ENCODE data around the gene TDP1. TPM values are rescaled to one million over a fixed set of nuclear protein-coding genes. Genes with fewer than 3 reads are reported as not detected.

TDP1 gene
- total and polyA plus RNA-seq, 9 of the 15 experiments (the other 6 are each of a cell fraction or from before 2014, with no cell fraction given) = 21.4 to 41.6 (median 32.3) TPM

GRCh38 chr14:90017371-90017770 lies 61.6 kb downstream of the TDP1 start (continued):
- no peak for TF ChIP-seq TFAP4 (CRISPR knock-in tag; IDR thresholded peaks at IDR 0.05; ENCODE audit: borderline replicate concordance)

GRCh38 chr14:90019824-90020523 lies 64.2 kb downstream of the TDP1 start:
- in situ Hi-C loops (cut with MboI) = no loop called here
- Histone ChIP-seq H2AFZ (ENCODE audit: low read depth, low read length) (no peak overlapping the region), H3K27me3 (ENCODE audit: control insufficient read depth in 2 of 2, insufficient read depth in 2 of 2, low read length in 2 of 2) (no peaks in the 10 kb centered on the region), H3K27ac (ENCODE audit: extremely low read depth, low read depth, low read length) (no peak overlapping the region; the same call in 2 of the 3 replicates), H3K4me2 (ENCODE audit: insufficient read depth, low read length) (no peak overlapping the region), H3K9ac (ENCODE audit: insufficient read depth in 1 of 2, low read depth in 2 of 2, low read length in 2 of 2) (no peak overlapping the region), H3K36me3 (ENCODE audit: control insufficient read depth, insufficient read depth, low read length) (peaks cover 56% of the 10 kb centered on the region), H3K9me3 (replicated peaks; ENCODE audit: control insufficient read depth, insufficient read depth, low read depth, low read length) (no peaks in the 10 kb centered on the region), H3K4me1 (replicated peaks in 1 of 2; ENCODE audit: control insufficient read depth in 2 of 2, insufficient read depth in 2 of 2, low read length in 2 of 2) (no peaks in the 10 kb centered on the region; a peak in 1 of 5 replicates), H3K79me2 (ENCODE audit: control insufficient read depth, insufficient read depth, low read length) (no peaks in the 10 kb centered on the region), H3K4me3 (no peak overlapping the region), H3K9me1 (ENCODE audit: control insufficient read depth, insufficient read depth, low read length) (no peaks in the 10 kb centered on the region), H4K20me1 (replicated peaks; ENCODE audit: control insufficient read depth, insufficient read depth, low read length) (no peaks in the 10 kb centered on the region)
- ATAC-seq (no peak), DNase-seq (ENCODE audit: extremely low read depth in 1 of 4, low spot score in 3 of 4) (peak in 2 of 4 experiments; percentile 5 to 16), FAIRE-seq (no peak)
- intact Hi-C loops (cut with micrococcal nuclease) = no loop called here
- POLR2A ChIA-PET = interaction anchor here (0.7 kb wide), 1 partner anchor 1994 kb away, joined by 3 read pairs; no protein-coding TSS in a partner anchor
- CTCF ChIA-PET (ENCODE audit: low intra/inter-chr PET ratio) = no interaction called here
- WGBS (ENCODE audit: insufficient coverage, low coverage, missing lambda C conversion rate) = 68% methylated on average over 4 of the region's 11 CpGs
- BruUV-seq (replicated peaks) = no TSS peak
- TF ChIP-seq ZNF134 (CRISPR knock-in tag; conservative IDR thresholded peaks at IDR 0.05) (no peak), MNT (conservative IDR thresholded peaks at IDR 0.05) (no peak), THRA (IDR thresholded peaks at IDR 0.05) (no peak), ZNF589 (CRISPR knock-in tag; IDR thresholded peaks at IDR 0.05; ENCODE audit: low read depth) (no peak), ELF1 (tag; IDR thresholded peaks at IDR 0.05) (no peak), ZNF695 (CRISPR knock-in tag; IDR thresholded peaks at IDR 0.05) (no peak), TCF7 (IDR thresholded peaks at IDR 0.05; ENCODE audit: borderline replicate concordance) (no peak), HNRNPK (IDR thresholded peaks at IDR 0.05; ENCODE audit: low read depth, low read length, poor library complexity, severe bottlenecking) (no peak), PHF20 (IDR thresholded peaks at IDR 0.05; ENCODE audit: partially characterized antibody) (no peak), ZNF764 (CRISPR knock-in tag; IDR thresholded peaks at IDR 0.05; ENCODE audit: low read depth) (no peak), EP300 (IDR thresholded peaks at IDR 0.05; ENCODE audit: low read length) (no peak), NUFIP1 (IDR thresholded peaks at IDR 0.05; ENCODE audit: partially characterized antibody) (no peak), CEBPG (CRISPR knock-in tag; IDR thresholded peaks at IDR 0.05) (no peak), CEBPG (tag; conservative IDR thresholded peaks at IDR 0.05 in 1 of 2, IDR thresholded peaks at IDR 0.05 in 1 of 2) (no peak), THRAP3 (IDR thresholded peaks at IDR 0.05; ENCODE audit: borderline replicate concordance) (no peak), MCM3 (IDR thresholded peaks at IDR 0.05) (no peak), ATF7 (IDR thresholded peaks at IDR 0.05) (no peak)
